B cell (primary cell): Measurements from ENCODE around the gene NFATC1. TPM values are rescaled to one million over a fixed set of nuclear protein-coding genes. Genes with fewer than 3 reads are reported as not detected.

Experiments
- ATAC-seq: fragments of 200-7000 bp; cut with Tn5 transposase; one replicate; pipeline ENCODE4 v1.10.0; 2021; ENCODE audit warnings: low read depth, mild to moderate bottlenecking, moderate number of reproducible peaks, moderate library complexity
- CTCF ChIA-PET: fragments of 350-600 bp; sonication (Branson Sonifier 250); formaldehyde crosslinking; loops from one replicate; lab custom pipeline; 2021; ENCODE audit warnings: antibody characterized with exemption, inconsistent platforms; lab: Charles Lee
- POLR2A ChIA-PET: fragments of 350-600 bp; sonication (Branson Sonifier 250); formaldehyde crosslinking; loops from one replicate; lab custom pipeline; 2021; ENCODE audit warnings: antibody characterized with exemption; lab: Charles Lee
- DNase-seq: peaks from one replicate; pipeline ENCODE4 v3.0.0; 2013
- H2AFZ ChIP-seq: 2 replicates; pipeline ENCODE4 v1.6.1; 2012; ENCODE audit warnings: mild to moderate bottlenecking, low read depth, low read length; ENCODE audit not compliant: insufficient read depth, poor library complexity, severe bottlenecking
- H3K27ac ChIP-seq, 2 donors: 1 replicate in 1 of 2; 2 replicates in 1 of 2; pipeline ENCODE4 v1.5.1; 2012 to 2013; ENCODE audit warnings: low read length in 2 of 2, mild to moderate bottlenecking in 2 of 2, moderate library complexity in 1 of 2
- H3K27me3 ChIP-seq, 4 experiments: fragments of 200-600 bp in 1 of 4; sonication (generic) in 1 of 4; replicated peaks in 1 of 4; 1 replicate in 2 of 4; 2 replicates in 2 of 4; pipeline versions ENCODE4 v1.6.1 to v1.7.0; 2013 to 2016; ENCODE audit warnings: low read length in 3 of 4, mild to moderate bottlenecking in 2 of 4, mixed read lengths in 1 of 4, moderate library complexity in 1 of 4; ENCODE audit not compliant: insufficient read depth in 4 of 4, control insufficient read depth in 3 of 4; ENCODE audit errors: control extremely low read depth in 1 of 4
- H3K36me3 ChIP-seq, 2 experiments: replicated peaks in 1 of 2; 1 replicate in 1 of 2; 2 replicates in 1 of 2; pipeline versions ENCODE4 v1.6.1 to v1.7.1; 2013; ENCODE audit warnings: low read length in 1 of 2; ENCODE audit not compliant: insufficient read depth in 2 of 2, control insufficient read depth in 1 of 2; ENCODE audit errors: control extremely low read depth in 1 of 2, extremely low read depth in 1 of 2
- H3K4me1 ChIP-seq, 2 donors: fragments of 200-600 bp in 1 of 2; sonication (generic) in 1 of 2; 1 replicate in 1 of 2; 2 replicates in 1 of 2; pipeline versions ENCODE4 v1.5.1 to v1.6.1; 2013 to 2017; ENCODE audit warnings: low read length in 2 of 2; ENCODE audit not compliant: control insufficient read depth in 2 of 2, insufficient read depth in 2 of 2
- H3K4me2 ChIP-seq: replicated peaks from 2 replicates; pipeline ENCODE3; 2012; ENCODE audit warnings: mild to moderate bottlenecking, low read depth, low read length; ENCODE audit not compliant: poor library complexity, severe bottlenecking
- H3K4me3 ChIP-seq, 5 experiments: fragments of 200-600 bp in 1 of 5; sonication (generic) in 1 of 5; 1 replicate in 3 of 5; 2 replicates in 2 of 5; pipeline versions ENCODE4 v1.5.1 to v1.7.0; 2011 to 2016; ENCODE audit warnings: low read length in 4 of 5, mild to moderate bottlenecking in 4 of 5, low read depth in 2 of 5, control low read depth in 1 of 5, moderate library complexity in 1 of 5; ENCODE audit not compliant: insufficient read depth in 1 of 5; ENCODE audit errors: control extremely low read depth in 1 of 5, extremely low read depth in 1 of 5
- H3K79me2 ChIP-seq: fragments of 200-600 bp; sonication (generic); one replicate; pipeline ENCODE4 v1.6.0; 2016; ENCODE audit warnings: low read length; ENCODE audit not compliant: control insufficient read depth, insufficient read depth
- H3K9ac ChIP-seq: fragments of 200-600 bp; sonication (generic); 2 replicates; pipeline ENCODE4 v1.6.1; 2017; ENCODE audit warnings: mild to moderate bottlenecking, low read length, moderate library complexity
- H3K9me3 ChIP-seq, 3 donors: one replicate each; pipeline versions ENCODE4 v1.6.1 to v1.7.1; 2013; ENCODE audit warnings: low read length in 2 of 3; ENCODE audit not compliant: control insufficient read depth in 2 of 3, insufficient read depth in 1 of 3; ENCODE audit errors: control extremely low read depth in 1 of 3
- H4K20me1 ChIP-seq: 2 replicates; pipeline ENCODE4 v1.6.0; 2012; ENCODE audit warnings: mild to moderate bottlenecking, low read length; ENCODE audit not compliant: insufficient read depth, control insufficient read depth, poor library complexity, severe bottlenecking
- H3K27ac Mint-ChIP-seq: one replicate; pipeline ENCODE4 v1.8.0; 2021; ENCODE audit warnings: mixed read lengths
- H3K27me3 Mint-ChIP-seq: one replicate; pipeline ENCODE4 v1.8.0; 2021; ENCODE audit warnings: mixed read lengths
- H3K4me1 Mint-ChIP-seq: one replicate; pipeline ENCODE4 v1.8.0; 2021; ENCODE audit warnings: mixed read lengths
- H3K4me3 Mint-ChIP-seq: one replicate; pipeline ENCODE4 v1.8.0; 2021; ENCODE audit warnings: mixed read lengths
- H3K9me3 Mint-ChIP-seq: one replicate; pipeline ENCODE4 v1.8.0; 2022; ENCODE audit warnings: mixed read lengths; ENCODE audit not compliant: insufficient read depth
- CTCF ChIP-seq: fragments of 200-600 bp; IDR thresholded peaks from one replicate; pipeline ENCODE4 v1.8.0; 2022; ENCODE audit warnings: antibody characterized with exemption, mild to moderate bottlenecking
- EZH2 ChIP-seq: IDR thresholded peaks from 2 replicates; pipeline ENCODE4 v1.6.1; 2012; ENCODE audit warnings: borderline replicate concordance, low read depth, mild to moderate bottlenecking, moderate library complexity, low read length; ENCODE audit not compliant: insufficient read depth, poor library complexity, severe bottlenecking
- WGBS: methylation state at CpG from one replicate; pipeline ENCODE4 v1.1.5; 2013; ENCODE audit warnings: missing lambda C conversion rate; ENCODE audit not compliant: insufficient coverage; 5-methylcytosine and 5-hydroxymethylcytosine counted together
- intact Hi-C: fragments of 100-400 bp; cut with micrococcal nuclease; formaldehyde crosslinking; loops from one replicate; pipeline ENCODE4 v1.10.0; 2022
- polyA plus RNA-seq: library from polyadenylated mRNA; depleted of rRNA; stranded (reverse); fragments of >200 nt; gene quantifications from 2 replicates; pipeline ENCODE4 v1.2.3, GENCODE V29; 2012
- total RNA-seq, 2 donors: library from RNA; stranded (reverse); fragments of 120-200 nt in 1 of 2; gene quantifications; 1 replicate in 1 of 2; 2 replicates in 1 of 2; pipeline versions ENCODE4 v1.2.3 to v1.2.4, GENCODE V29; 2013 to 2022

The NFATC1 gene
- total and polyA plus RNA-seq, 2 donors (not counting 1 experiment from before 2014, with no cell fraction given), result 32.2 to 108 TPM

GRCh38 chr18:79485788-79486355 is 90.1 kb downstream of the NFATC1 start:
- Histone ChIP-seq H3K27ac (no peak overlapping the region), H3K79me2 (peaks cover 78% of the 10 kb centered on the region), H2AFZ (no peak overlapping the region), H3K9ac (no peak overlapping the region), H3K27me3 (no peaks in the 10 kb centered on the region), H3K4me1 (peaks cover 0 to 4% of the 10 kb centered on the region in 2 donors), H3K9me3 (no peaks in the 10 kb centered on the region), H3K4me3 (no peak overlapping the region), H4K20me1 (peaks cover 66% of the 10 kb centered on the region), H3K36me3 (peaks cover 0 to 68% of the 10 kb centered on the region in 2 experiments), H3K4me2 (no peak overlapping the region)
- CTCF ChIA-PET, result interaction anchor here (0.6 kb wide), 1 partner anchor 20 kb away, joined by 3 read pairs; no protein-coding TSS in a partner anchor
- no peak for DNase-seq
- TF ChIP-seq CTCF (no peak), EZH2 (no peak)
- intact Hi-C loops, result no loop called here
- 97% methylated on average over 16 of the region's 16 CpGs for WGBS
- Mint-ChIP-seq H3K27me3 (no peaks in the 10 kb centered on the region), H3K4me1 (peaks cover 5% of the 10 kb centered on the region), H3K9me3 (no peaks in the 10 kb centered on the region), H3K4me3 (no peak overlapping the region), H3K27ac (no peak overlapping the region)
- POLR2A ChIA-PET, result no interaction called here
- no peak for ATAC-seq

- peak overlapping the region; percentile 32 for H3K27ac Mint-ChIP-seq
- peaks cover 81% of the 10 kb centered on the region for H3K79me2 ChIP-seq
- H3K4me1 Mint-ChIP-seq, result peaks cover 5% of the 10 kb centered on the region
- peaks cover 0 to 4% of the 10 kb centered on the region in 2 donors for H3K4me1 ChIP-seq
- H3K4me3 Mint-ChIP-seq, result no peak overlapping the region
- no peaks in the 10 kb centered on the region for H3K9me3 ChIP-seq
- DNase-seq (no peak), ATAC-seq (no peak)
- WGBS, result 97% methylated on average over 69 of the region's 69 CpGs
- peaks cover 70% of the 10 kb centered on the region for H4K20me1 ChIP-seq
- no peak overlapping the region for H3K4me3 ChIP-seq
- H2AFZ ChIP-seq, result no peak overlapping the region
- no peaks in the 10 kb centered on the region for H3K27me3 ChIP-seq
- no peaks in the 10 kb centered on the region for H3K27me3 Mint-ChIP-seq
- ChIA-PET POLR2A (no interaction called here), CTCF (no interaction called here)
- intact Hi-C loops, result no loop called here
- no peaks in the 10 kb centered on the region for H3K9me3 Mint-ChIP-seq
- H3K4me2 ChIP-seq, result no peak overlapping the region
- peaks cover 0 to 69% of the 10 kb centered on the region in 2 experiments for H3K36me3 ChIP-seq
- no peak overlapping the region for H3K9ac ChIP-seq
- no peak overlapping the region for H3K27ac ChIP-seq
- TF ChIP-seq EZH2, result no peak
- TF ChIP-seq CTCF, result no peak
Observed at GRCh38 chr18:79486356-79487182, 90.8 kb downstream of the NFATC1 start.
